Measurements from ENCODE around the gene GGTLC3.
"Not testable (repeated sequence)": the region's sequence is repeated elsewhere in the genome, so short reads cannot be mapped to it uniquely, and the experiment has no call there.

- TF ChIP-seq CEBPB (IDR thresholded peaks at IDR 0.05; ENCODE audit: low read depth, low read length); RAD21 (IDR thresholded peaks at IDR 0.05; ENCODE audit: low read length); CTCF (conservative IDR thresholded peaks at IDR 0.05; ENCODE audit: low read depth, low read length); CHD1 (IDR thresholded peaks at IDR 0.05; ENCODE audit: low read depth, low read length): not testable (repeated sequence)
Measured at GRCh38 chr22:18511327-18511726, 6.6 kb downstream of the GGTLC3 start.
